ENCODE measurements around the gene B3GALT5. TPM values are rescaled to one million over a fixed set of nuclear protein-coding genes. Genes with fewer than 3 reads are reported as not detected.

The B3GALT5 gene
- total and polyA plus RNA-seq, 2 donors (not counting 1 experiment from before 2014, with no cell fraction given) = not detected

GRCh38 chr21:39658066-39658465 is 45.3 kb downstream of the B3GALT5 start:
- H3K9me3 ChIP-seq (ENCODE audit: control extremely low read depth in 1 of 3, control insufficient read depth in 2 of 3, insufficient read depth in 1 of 3, low read length in 2 of 3) = peaks cover 0 to 32% (median 5%) of the 10 kb centered on the region in 3 donors
- Mint-ChIP-seq H3K4me3 (no peak overlapping the region), H3K27me3 (no peaks in the 10 kb centered on the region), H3K27ac (no peak overlapping the region), H3K4me1 (no peaks in the 10 kb centered on the region), H3K9me3 (ENCODE audit: insufficient read depth) (peaks cover 1% of the 10 kb centered on the region)
- H3K9ac ChIP-seq (ENCODE audit: low read length) = no peak overlapping the region
- TF ChIP-seq EZH2 (IDR thresholded peaks at IDR 0.05; ENCODE audit: borderline replicate concordance, insufficient read depth, low read depth, low read length, poor library complexity, severe bottlenecking) (no peak), CTCF (IDR thresholded peaks at IDR 0.05) (no peak)
- no peaks in the 10 kb centered on the region for H3K4me1 ChIP-seq (ENCODE audit: control insufficient read depth in 2 of 2, insufficient read depth in 2 of 2, low read length in 2 of 2)
- no peak overlapping the region for H2AFZ ChIP-seq (ENCODE audit: insufficient read depth, low read depth, low read length, poor library complexity, severe bottlenecking)
- no peaks in the 10 kb centered on the region for H3K36me3 ChIP-seq (replicated peaks in 1 of 2; ENCODE audit: control extremely low read depth in 1 of 2, control insufficient read depth in 1 of 2, extremely low read depth in 1 of 2, insufficient read depth in 2 of 2, low read length in 1 of 2)
- POLR2A ChIA-PET = no interaction called here
- no peaks in the 10 kb centered on the region for H3K79me2 ChIP-seq (ENCODE audit: control insufficient read depth, insufficient read depth, low read length)
- DNase-seq (no peak), ATAC-seq (ENCODE audit: low read depth) (no peak)
- no peaks in the 10 kb centered on the region for H3K27me3 ChIP-seq (replicated peaks in 1 of 4; ENCODE audit: control extremely low read depth in 1 of 4, control insufficient read depth in 3 of 4, insufficient read depth in 4 of 4, low read length in 3 of 4)
- no peak overlapping the region for H3K27ac ChIP-seq (ENCODE audit: low read length in 2 of 2)
- intact Hi-C loops (cut with micrococcal nuclease) = no loop called here
- H3K4me2 ChIP-seq (replicated peaks; ENCODE audit: low read depth, low read length, poor library complexity, severe bottlenecking) = no peak overlapping the region
- CTCF ChIA-PET = no interaction called here
- no peak overlapping the region for H3K4me3 ChIP-seq (ENCODE audit: control extremely low read depth in 1 of 5, extremely low read depth in 1 of 5, insufficient read depth in 1 of 5, low read depth in 2 of 5, low read length in 4 of 5)
- WGBS (ENCODE audit: insufficient coverage) = 59% methylated on average over 2 of the region's 2 CpGs
- H4K20me1 ChIP-seq (ENCODE audit: control insufficient read depth, insufficient read depth, low read length, poor library complexity, severe bottlenecking) = no peaks in the 10 kb centered on the region

- no peak for TF ChIP-seq EZH2 (IDR thresholded peaks at IDR 0.05; ENCODE audit: borderline replicate concordance, insufficient read depth, low read depth, low read length, poor library complexity, severe bottlenecking)
- TF ChIP-seq CTCF (IDR thresholded peaks at IDR 0.05) = no peak
- CTCF ChIA-PET = no interaction called here
- no peak overlapping the region for H3K4me3 Mint-ChIP-seq
- Histone ChIP-seq H4K20me1 (ENCODE audit: control insufficient read depth, insufficient read depth, low read length, poor library complexity, severe bottlenecking) (no peaks in the 10 kb centered on the region), H3K79me2 (ENCODE audit: control insufficient read depth, insufficient read depth, low read length) (no peaks in the 10 kb centered on the region), H3K4me2 (replicated peaks; ENCODE audit: low read depth, low read length, poor library complexity, severe bottlenecking) (no peak overlapping the region), H3K4me3 (ENCODE audit: control extremely low read depth in 1 of 5, extremely low read depth in 1 of 5, insufficient read depth in 1 of 5, low read depth in 2 of 5, low read length in 4 of 5) (no peak overlapping the region), H3K9me3 (ENCODE audit: control extremely low read depth in 1 of 3, control insufficient read depth in 2 of 3, insufficient read depth in 1 of 3, low read length in 2 of 3) (peaks cover 0 to 27% (median 0%) of the 10 kb centered on the region in 3 donors), H3K27ac (ENCODE audit: low read length in 2 of 2) (no peak overlapping the region), H3K9ac (ENCODE audit: low read length) (no peak overlapping the region), H3K4me1 (ENCODE audit: control insufficient read depth in 2 of 2, insufficient read depth in 2 of 2, low read length in 2 of 2) (no peaks in the 10 kb centered on the region), H2AFZ (ENCODE audit: insufficient read depth, low read depth, low read length, poor library complexity, severe bottlenecking) (no peak overlapping the region), H3K27me3 (replicated peaks in 1 of 4; ENCODE audit: control extremely low read depth in 1 of 4, control insufficient read depth in 3 of 4, insufficient read depth in 4 of 4, low read length in 3 of 4) (no peaks in the 10 kb centered on the region), H3K36me3 (replicated peaks in 1 of 2; ENCODE audit: control extremely low read depth in 1 of 2, control insufficient read depth in 1 of 2, extremely low read depth in 1 of 2, insufficient read depth in 2 of 2, low read length in 1 of 2) (no peaks in the 10 kb centered on the region)
- no peaks in the 10 kb centered on the region for H3K4me1 Mint-ChIP-seq
- ATAC-seq (ENCODE audit: low read depth) = no peak
- H3K27ac Mint-ChIP-seq = no peak overlapping the region
- intact Hi-C loops (cut with micrococcal nuclease) = no loop called here
- DNase-seq = no peak
- no peaks in the 10 kb centered on the region for H3K27me3 Mint-ChIP-seq
- H3K9me3 Mint-ChIP-seq (ENCODE audit: insufficient read depth) = no peaks in the 10 kb centered on the region
- POLR2A ChIA-PET = no interaction called here
- WGBS (ENCODE audit: insufficient coverage) = 100% methylated on average over 3 of the region's 7 CpGs
These were observed 46.5 kb downstream of the B3GALT5 start for GRCh38 chr21:39659070-39659815.

Data from B cell (primary cell).